Gastrocnemius medialis (tissue), 4 donors: ENCODE measurements around the gene TLL2.

Experiments
- CTCF ChIP-seq, 5 experiments: fragments of 450-650 bp in 3 of 5; fragments of 200-600 bp in 2 of 5; sonication (generic) in 2 of 5; IDR thresholded peaks in 4 of 5; conservative IDR thresholded peaks in 1 of 5; 1 replicate in 4 of 5; 2 replicates in 1 of 5; pipeline ENCODE4 v1.5.1; 2016 to 2019; ENCODE audit warnings: antibody characterized with exemption in 5 of 5, mild to moderate bottlenecking in 3 of 5, moderate library complexity in 3 of 5
- POLR2A ChIP-seq, 2 donors: fragments of 450-650 bp; IDR thresholded peaks; one replicate each; pipeline ENCODE4 v1.6.1; 2017; ENCODE audit warnings: antibody characterized with exemption in 2 of 2, mild to moderate bottlenecking in 2 of 2, moderate library complexity in 2 of 2

GRCh38 chr10:96529634-96530279 lies 16.0 kb upstream of the TLL2 start:
- TF ChIP-seq CTCF (IDR thresholded peaks at IDR 0.05 in 4 of 5, conservative IDR thresholded peaks at IDR 0.05 in 1 of 5) (peak in 1 of 5 experiments; percentile 12), POLR2A (IDR thresholded peaks at IDR 0.05) (no peak)
